ENCODE results near the gene SZRD1. TPM values are rescaled to one million over a fixed set of nuclear protein-coding genes. Genes with fewer than 3 reads are reported as not detected.

SZRD1 gene
- total RNA-seq, 1 experiment from 2014 or later: 136 TPM

GRCh38 chr1:16326833-16327404 is 40.1 kb upstream of the SZRD1 start:
- Histone ChIP-seq H2AFZ (ENCODE audit: low read length) (no peak overlapping the region), H3K4me3 (ENCODE audit: low read length) (no peak overlapping the region), H3K27me3 (ENCODE audit: low read length) (no peaks in the 10 kb centered on the region), H3K27ac (ENCODE audit: low read length) (no peak overlapping the region), H3K9ac (ENCODE audit: low read length) (no peak overlapping the region), H3K9me2 (replicated peaks; ENCODE audit: low read length) (no peaks in the 10 kb centered on the region), H3K36me3 (ENCODE audit: low read depth, low read length) (0 out of 2 replicates have a peak, but pooled peaks cover 4% of the 10 kb centered on the region), H3K9me3 (ENCODE audit: low read length) (no peaks in the 10 kb centered on the region), H3K4me1 (ENCODE audit: insufficient read depth, low read length) (peaks cover 18% of the 10 kb centered on the region), H3K79me2 (ENCODE audit: low read length) (peaks cover 74% of the 10 kb centered on the region), H3K4me2 (ENCODE audit: low read length) (no peak overlapping the region), H4K20me1 (ENCODE audit: low read length) (peaks cover 6% of the 10 kb centered on the region; the same call in 1 of the 2 replicates), H3F3A (ENCODE audit: low read length, unreplicated experiment) (no peaks in the 10 kb centered on the region)
- ChIA-PET POLR2A (ENCODE audit: unreplicated experiment) (interaction anchor here (0.7 kb wide), 1 partner anchor 8 kb away, joined by 5 read pairs; no protein-coding TSS in a partner anchor), CTCF (no interaction called here)
- intact Hi-C loops (cut with micrococcal nuclease): no loop called here
- no TSS peak for BruUV-seq (replicated peaks)
- DNase-seq (no peak), ATAC-seq (no peak; the same call in 1 of the 2 replicates)
- no peak for TF ChIP-seq EZH2phosphoT487 (IDR thresholded peaks at IDR 0.05; ENCODE audit: borderline replicate concordance, low read length)
- no peak for TF ChIP-seq CTCF (conservative IDR thresholded peaks at IDR 0.05; ENCODE audit: low read depth, low read length)
- no peak for TF ChIP-seq EZH2 (IDR thresholded peaks at IDR 0.05; ENCODE audit: low read length, unreplicated experiment)

GRCh38 chr1:16334655-16335340 is 32.2 kb upstream of the SZRD1 start:
- DNase-seq (peak; percentile 58), ATAC-seq (peak; percentile 89)
- Histone ChIP-seq H3K9ac (ENCODE audit: low read length) (no peak overlapping the region), H3K79me2 (ENCODE audit: low read length) (peaks cover 76% of the 10 kb centered on the region), H3K36me3 (ENCODE audit: low read depth, low read length) (no peaks in the 10 kb centered on the region), H3K27ac (ENCODE audit: low read length) (peak overlapping the region; percentile 62), H3K4me1 (ENCODE audit: insufficient read depth, low read length) (peaks cover 14% of the 10 kb centered on the region), H2AFZ (ENCODE audit: low read length) (no peak overlapping the region), H4K20me1 (ENCODE audit: low read length) (no peaks in the 10 kb centered on the region), H3K4me3 (ENCODE audit: low read length) (peak overlapping the region; percentile 38), H3K9me3 (ENCODE audit: low read length) (no peaks in the 10 kb centered on the region), H3K4me2 (ENCODE audit: low read length) (peak overlapping the region; percentile 68), H3K27me3 (ENCODE audit: low read length) (no peaks in the 10 kb centered on the region), H3F3A (ENCODE audit: low read length, unreplicated experiment) (no peaks in the 10 kb centered on the region), H3K9me2 (replicated peaks; ENCODE audit: low read length) (no peaks in the 10 kb centered on the region)
- intact Hi-C loops (cut with micrococcal nuclease): no loop called here
- TF ChIP-seq CTCF (conservative IDR thresholded peaks at IDR 0.05; ENCODE audit: low read depth, low read length): no peak
- no peak for TF ChIP-seq EZH2 (IDR thresholded peaks at IDR 0.05; ENCODE audit: low read length, unreplicated experiment)
- no peak for TF ChIP-seq EZH2phosphoT487 (IDR thresholded peaks at IDR 0.05; ENCODE audit: borderline replicate concordance, low read length)
- POLR2A ChIA-PET (ENCODE audit: unreplicated experiment): interaction anchor here (0.5 to 0.6 kb wide), 2 partner anchors 8 to 147 kb away, joined by 4 to 5 read pairs; no protein-coding TSS in a partner anchor
- CTCF ChIA-PET: no interaction called here
- no TSS peak for BruUV-seq (replicated peaks)

- no peak overlapping the region for H2AFZ ChIP-seq (ENCODE audit: low read length)
- DNase-seq (no peak), ATAC-seq (no peak)
- no peak overlapping the region for H3K4me3 ChIP-seq (ENCODE audit: low read length)
- H3K9me2 ChIP-seq (replicated peaks; ENCODE audit: low read length): no peaks in the 10 kb centered on the region
- H3K4me1 ChIP-seq (ENCODE audit: insufficient read depth, low read length): peaks cover 14% of the 10 kb centered on the region
- no peak overlapping the region for H3K4me2 ChIP-seq (ENCODE audit: low read length)
- no peak for TF ChIP-seq EZH2 (IDR thresholded peaks at IDR 0.05; ENCODE audit: low read length, unreplicated experiment)
- no peak for TF ChIP-seq EZH2phosphoT487 (IDR thresholded peaks at IDR 0.05; ENCODE audit: borderline replicate concordance, low read length)
- no peak for TF ChIP-seq CTCF (conservative IDR thresholded peaks at IDR 0.05; ENCODE audit: low read depth, low read length)
- no peaks in the 10 kb centered on the region for H3K9me3 ChIP-seq (ENCODE audit: low read length)
- no peak overlapping the region for H3K27ac ChIP-seq (ENCODE audit: low read length)
- no peaks in the 10 kb centered on the region for H3K27me3 ChIP-seq (ENCODE audit: low read length)
- no TSS peak for BruUV-seq (replicated peaks)
- no peaks in the 10 kb centered on the region for H3K36me3 ChIP-seq (ENCODE audit: low read depth, low read length)
- H3K79me2 ChIP-seq (ENCODE audit: low read length): peaks cover 87% of the 10 kb centered on the region
- no peak overlapping the region for H3K9ac ChIP-seq (ENCODE audit: low read length)
- H3F3A ChIP-seq (ENCODE audit: low read length, unreplicated experiment): no peaks in the 10 kb centered on the region
- POLR2A ChIA-PET (ENCODE audit: unreplicated experiment): no interaction called here
- CTCF ChIA-PET: no interaction called here
- H4K20me1 ChIP-seq (ENCODE audit: low read length): no peaks in the 10 kb centered on the region
- intact Hi-C loops (cut with micrococcal nuclease): no loop called here
These were observed 28.1 kb upstream of the SZRD1 start for GRCh38 chr1:16338961-16339360.
